IMR-90 (cell line): ENCODE results near the gene DENND6B. TPM values are rescaled to one million over a fixed set of nuclear protein-coding genes. Genes with fewer than 3 reads are reported as not detected.

Source experiments
- ATAC-seq: fragments of 200-7000 bp; cut with Tn5 transposase; 2 replicates; pipeline ENCODE4 v1.9.1; 2020; ENCODE audit warnings: low read depth, mild to moderate bottlenecking, moderate library complexity
- BruUV-seq: library from RNA; stranded (reverse); fragments of 400-500 nt; replicated peaks from 2 replicates; lab custom pipeline; 2021; lab: Mats Ljungman, UMichigan
- CTCF ChIA-PET: fragments of 300-600 bp; formaldehyde crosslinking; extraction: SDS; loops from one replicate; lab custom pipeline; 2021; ENCODE audit warnings: antibody characterized with exemption; lab: Yijun Ruan, JAX
- POLR2A ChIA-PET: fragments of 300-600 bp; sonication (Branson Sonifier 250); formaldehyde crosslinking; loops from one replicate; lab custom pipeline; 2022; ENCODE audit warnings: antibody characterized with exemption; ENCODE audit not compliant: unreplicated experiment; lab: Charles Lee
- DNase-seq: peaks from one replicate; pipeline ENCODE4 v3.0.0; 2013
- H2AFZ ChIP-seq: replicated peaks from 2 replicates; pipeline ENCODE3; 2013; ENCODE audit warnings: low read length, mild to moderate bottlenecking; ENCODE audit not compliant: poor library complexity
- H2AK5ac ChIP-seq: 2 replicates; pipeline ENCODE4 v1.6.1; 2013; ENCODE audit warnings: low read depth, low read length, inconsistent platforms
- H2AK9ac ChIP-seq: replicated peaks from 2 replicates; pipeline ENCODE3; 2013; ENCODE audit warnings: mild to moderate bottlenecking, low read depth, low read length, moderate library complexity; ENCODE audit not compliant: poor library complexity
- H2BK120ac ChIP-seq: 2 replicates; pipeline ENCODE4 v1.6.1; 2013; ENCODE audit warnings: low read depth, low read length, inconsistent platforms
- H2BK15ac ChIP-seq: 3 replicates; pipeline ENCODE4 v1.6.1; 2013; ENCODE audit warnings: low read depth, low read length, inconsistent platforms
- H2BK20ac ChIP-seq: 2 replicates; pipeline ENCODE4 v1.6.1; 2013; ENCODE audit warnings: low read depth, mild to moderate bottlenecking, inconsistent platforms, low read length, moderate library complexity
- H2BK5ac ChIP-seq: 2 replicates; pipeline ENCODE4 v1.6.1; 2013; ENCODE audit warnings: mild to moderate bottlenecking, low read depth, low read length, inconsistent platforms; ENCODE audit not compliant: poor library complexity, severe bottlenecking
- H3K14ac ChIP-seq: replicated peaks from 2 replicates; pipeline ENCODE4 v1.6.1; 2013; ENCODE audit warnings: low read depth, low read length, inconsistent platforms
- H3K18ac ChIP-seq: 2 replicates; pipeline ENCODE4 v1.6.1; 2013; ENCODE audit warnings: low read depth, low read length, control low read depth
- H3K23ac ChIP-seq: 2 replicates; pipeline ENCODE4 v1.6.1; 2013; ENCODE audit warnings: low read depth, low read length, inconsistent platforms
- H3K27ac ChIP-seq: 2 replicates; pipeline ENCODE4 v1.5.1; 2013; ENCODE audit warnings: mild to moderate bottlenecking, control low read depth, low read length; ENCODE audit not compliant: insufficient read depth
- H3K27me3 ChIP-seq: 2 replicates; pipeline ENCODE4 v1.6.1; 2013; ENCODE audit warnings: low read length; ENCODE audit not compliant: control insufficient read depth, insufficient read depth
- H3K36me3 ChIP-seq: 2 replicates; pipeline ENCODE4 v1.6.1; 2013; ENCODE audit warnings: low read length, mixed read lengths; ENCODE audit not compliant: control insufficient read depth, insufficient read depth
- H3K4ac ChIP-seq: 2 replicates; pipeline ENCODE4 v1.6.1; 2013; ENCODE audit warnings: low read depth, low read length, inconsistent platforms
- H3K4me1 ChIP-seq: 2 replicates; pipeline ENCODE4 v1.6.1; 2013; ENCODE audit warnings: low read length, mixed read lengths; ENCODE audit not compliant: control insufficient read depth, insufficient read depth
- H3K4me2 ChIP-seq: 2 replicates; pipeline ENCODE4 v1.6.1; 2013; ENCODE audit warnings: low read depth, mild to moderate bottlenecking, control low read depth, low read length, moderate library complexity
- H3K4me3 ChIP-seq: 2 replicates; pipeline ENCODE4 v1.5.1; 2013; ENCODE audit warnings: low read depth, mild to moderate bottlenecking, control low read depth, low read length, moderate library complexity; ENCODE audit not compliant: insufficient read depth
- H3K56ac ChIP-seq: 2 replicates; pipeline ENCODE4 v1.6.1; 2013; ENCODE audit warnings: low read length, inconsistent platforms; ENCODE audit not compliant: insufficient read depth; ENCODE audit errors: extremely low read depth
- H3K79me1 ChIP-seq, 2 experiments: 2 replicates each; pipeline ENCODE4 v1.6.1; 2013; ENCODE audit warnings: low read length in 2 of 2, inconsistent platforms in 1 of 2, low read depth in 1 of 2
- H3K9ac ChIP-seq: 2 replicates; pipeline ENCODE4 v1.6.1; 2013; ENCODE audit warnings: low read depth, low read length, control low read depth
- H3K9me1 ChIP-seq: 2 replicates; pipeline ENCODE4 v1.6.1; 2013; ENCODE audit warnings: low read length, inconsistent platforms; ENCODE audit not compliant: insufficient read depth
- H3K9me3 ChIP-seq: 2 replicates; pipeline ENCODE4 v1.6.1; 2013; ENCODE audit warnings: low read length; ENCODE audit not compliant: control insufficient read depth, insufficient read depth
- H4K20me1 ChIP-seq: 2 replicates; pipeline ENCODE4 v1.6.1; 2013; ENCODE audit warnings: low read length, inconsistent platforms; ENCODE audit not compliant: insufficient read depth
- H4K5ac ChIP-seq: 2 replicates; pipeline ENCODE4 v1.6.1; 2013; ENCODE audit warnings: mild to moderate bottlenecking, low read depth, low read length, control low read depth
- H4K8ac ChIP-seq, 2 experiments: 2 replicates each; pipeline ENCODE4 v1.6.1; 2013; ENCODE audit warnings: low read depth in 2 of 2, low read length in 2 of 2, control low read depth in 1 of 2, inconsistent platforms in 1 of 2
- H4K91ac ChIP-seq: 2 replicates; pipeline ENCODE4 v1.6.1; 2013; ENCODE audit warnings: low read depth, low read length, inconsistent platforms; ENCODE audit not compliant: insufficient read depth
- CHD1 ChIP-seq: IDR thresholded peaks from 2 replicates; pipeline ENCODE4 v1.6.1; 2012; ENCODE audit warnings: low read depth, low read length, improper control_type of control experiment
- CTCF ChIP-seq: conservative IDR thresholded peaks from 2 replicates; pipeline ENCODE4 v1.5.1; 2012; ENCODE audit warnings: mild to moderate bottlenecking, low read depth, low read length, improper control_type of control experiment
- FOS ChIP-seq: fragments of 150-350 bp; IDR thresholded peaks from 2 replicates; pipeline ENCODE4 v1.6.1; 2016; ENCODE audit warnings: low read depth, low read length
- MXI1 ChIP-seq: IDR thresholded peaks from 2 replicates; pipeline ENCODE4 v1.6.1; 2012; ENCODE audit warnings: low read depth, mild to moderate bottlenecking, low read length, moderate library complexity, borderline replicate concordance
- RAD21 ChIP-seq: IDR thresholded peaks from 2 replicates; pipeline ENCODE4 v1.6.1; 2012; ENCODE audit warnings: low read length, improper control_type of control experiment
- WGBS, 2 experiments: methylation state at CpG; one replicate each; pipeline versions ENCODE4 v1.1.5 to v1.1.7; 2013; ENCODE audit warnings: missing lambda C conversion rate in 2 of 2; ENCODE audit not compliant: insufficient read length in 1 of 2; ENCODE audit errors: extremely low coverage in 2 of 2; 5-methylcytosine and 5-hydroxymethylcytosine counted together
- dilution Hi-C: fragments of 300-500 bp; cut with HindIII; formaldehyde crosslinking; loops from one replicate; pipeline ENCODE4 v1.14.3; 2018; ENCODE audit warnings: low sequenced_read_pairs; ENCODE audit not compliant: unreplicated experiment
- in situ Hi-C: fragments of 300-500 bp; cut with MboI; formaldehyde crosslinking; loops from 3 replicates; pipeline ENCODE4 v1.14.3; 2019; ENCODE audit warnings: low sequenced_read_pairs, inconsistent platforms, mixed read lengths
- intact Hi-C: fragments of 100-400 bp; cut with micrococcal nuclease; formaldehyde crosslinking; loops from 2 replicates; pipeline ENCODE4 v1.10.0; 2022
- polyA plus RNA-seq, 3 experiments: library from polyadenylated mRNA; depleted of rRNA; stranded (reverse); fragments of >200 nt; gene quantifications; 2 replicates each; pipeline ENCODE4 v1.2.3, GENCODE V29; 2012; ENCODE audit warnings: low replicate concordance in 1 of 3
- total RNA-seq: library from RNA; depleted of rRNA; stranded (reverse); fragments of >200 nt; gene quantifications from 2 replicates; pipeline ENCODE4 v1.2.3, GENCODE V29; 2012

The DENND6B gene
- total and polyA plus RNA-seq, 2 of the 4 experiments (the other 2 are of a cell fraction): 0.36 to 4.9 TPM

GRCh38 chr22:50278956-50279619, 47.7 kb downstream of the DENND6B start:
- H2BK120ac ChIP-seq: no peak overlapping the region
- H4K20me1 ChIP-seq: peaks cover 42% of the 10 kb centered on the region
- no TSS peak for BruUV-seq
- ATAC-seq (no peak), DNase-seq (no peak)
- in situ Hi-C loops: loop anchor here (10.0 kb wide), 1 partner anchor 46 kb away; the partner anchor contains the start of gene DENND6B
- no peak overlapping the region for H2BK5ac ChIP-seq
- H2AK5ac ChIP-seq: no peak overlapping the region
- POLR2A ChIA-PET: no interaction called here
- H3K18ac ChIP-seq: no peak overlapping the region
- no peaks in the 10 kb centered on the region for H3K27me3 ChIP-seq
- peaks cover 91% of the 10 kb centered on the region for H3K36me3 ChIP-seq
- no peak overlapping the region for H2AK9ac ChIP-seq
- H3K14ac ChIP-seq: no peak overlapping the region
- no peak overlapping the region for H3K4ac ChIP-seq
- no peak overlapping the region for H3K23ac ChIP-seq
- H3K4me1 ChIP-seq: peaks cover 8% of the 10 kb centered on the region
- H3K9me1 ChIP-seq: no peaks in the 10 kb centered on the region
- no peak overlapping the region for H3K56ac ChIP-seq
- H3K9me3 ChIP-seq: no peaks in the 10 kb centered on the region
- no peak overlapping the region for H3K4me2 ChIP-seq
- H2BK20ac ChIP-seq: no peak overlapping the region
- no peak overlapping the region for H2BK15ac ChIP-seq
- CTCF ChIA-PET: no interaction called here
- H4K8ac ChIP-seq: no peak overlapping the region
- H3K79me1 ChIP-seq: peaks cover 3 to 49% of the 10 kb centered on the region in 2 experiments; a peak in 2 of 4 replicates
- TF ChIP-seq CTCF: no peak
- TF ChIP-seq RAD21: no peak
- TF ChIP-seq FOS: no peak
- no peak for TF ChIP-seq CHD1
- TF ChIP-seq MXI1: no peak
- no peak overlapping the region for H3K4me3 ChIP-seq
- no peak overlapping the region for H3K27ac ChIP-seq
- no peak overlapping the region for H4K5ac ChIP-seq
- intact Hi-C loops: no loop called here
- H3K9ac ChIP-seq: no peak overlapping the region
- 93% methylated on average over 17 of the region's 30 CpGs; no CpG with 5 or more reads in 1 of the 2 experiments for WGBS, 2 experiments
- H4K91ac ChIP-seq: no peak overlapping the region
- dilution Hi-C loops: no loop called here
- H2AFZ ChIP-seq: peak overlapping the region; percentile 43
